ENCODE measurements around the gene SIRT2. TPM values are rescaled to one million over a fixed set of nuclear protein-coding genes. Genes with fewer than 3 reads are reported as not detected.

Gene SIRT2
- total RNA-seq, 1 experiment from 2014 or later = 15.4 TPM

DNA sequence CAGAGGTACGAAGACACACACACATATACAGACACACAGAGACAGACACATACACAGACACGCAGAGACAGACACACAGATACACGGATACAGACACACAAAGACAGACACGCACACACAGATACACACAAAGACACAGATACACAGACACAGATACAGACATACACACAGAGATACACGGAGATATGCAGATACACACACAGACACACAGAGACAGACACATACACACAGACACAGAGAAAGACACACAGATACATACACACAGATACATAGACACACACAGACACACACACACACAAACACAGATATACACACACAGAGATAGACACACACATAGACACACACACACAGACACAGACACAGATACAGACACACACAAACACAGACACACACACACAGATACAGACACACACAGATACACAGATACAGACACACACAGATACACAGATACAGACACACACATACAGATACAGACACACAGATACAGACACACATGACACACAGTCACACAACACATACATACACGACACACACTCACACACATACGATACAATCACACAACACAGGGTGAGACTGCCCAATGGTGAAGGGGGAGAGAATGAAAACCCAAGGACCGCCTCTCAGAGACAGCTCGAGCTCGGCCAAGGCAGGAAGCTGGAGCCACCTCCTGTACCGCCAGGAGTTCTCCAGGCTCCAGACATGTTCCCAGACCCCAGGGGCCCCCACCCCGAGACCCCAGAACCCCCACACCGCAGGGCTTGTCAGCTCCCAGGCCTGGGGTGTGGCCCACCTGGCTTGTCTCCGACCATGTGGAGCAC, 21.4 kb upstream of the SIRT2 start:
- ChIA-PET RAD21 (ENCODE audit: low non-redundant PET in 1 of 2, low total read pairs in 2 of 2, uncharacterized antibody in 2 of 2, unreplicated experiment in 2 of 2) (no interaction called here), CTCF (interaction anchor here (1.1 to 2.3 kb wide), 2 partner anchors 9 to 10 kb away, joined by 4 to 10 read pairs; partner anchors contain the start of genes MRPS12 and SARS2), POLR2A (no interaction called here)
- no peak overlapping the region for H2AFZ ChIP-seq (ENCODE audit: low read depth, low read length, poor library complexity, severe bottlenecking)
- H4K20me1 ChIP-seq (ENCODE audit: insufficient read depth) = no peaks in the 10 kb centered on the region
- H3K4me2 ChIP-seq (ENCODE audit: low read length) = no peak overlapping the region
- peaks cover 12 to 19% of the 10 kb centered on the region in 2 experiments for H3K36me3 ChIP-seq (ENCODE audit: control insufficient read depth in 1 of 2, insufficient read depth in 2 of 2, low read length in 2 of 2)
- DNase-seq (ENCODE audit: low read depth, low spot score) = no peak
- no peak for ATAC-seq
- H3K9ac ChIP-seq (ENCODE audit: low read length) = no peak overlapping the region
- H3K9me3 ChIP-seq (ENCODE audit: control insufficient read depth in 1 of 2, insufficient read depth in 1 of 2, low read depth in 1 of 2, low read length in 2 of 2) = no peaks in the 10 kb centered on the region
- intact Hi-C loops (cut with micrococcal nuclease) = no loop called here
- no peaks in the 10 kb centered on the region for H3K9me2 ChIP-seq (ENCODE audit: insufficient read depth)
- H3K27me3 ChIP-seq (ENCODE audit: insufficient read depth, low read length) = no peaks in the 10 kb centered on the region
- H3K4me3 ChIP-seq (replicated peaks in 1 of 2; ENCODE audit: low read depth in 1 of 2, low read length in 2 of 2) = no peak overlapping the region
- H3K27ac ChIP-seq (ENCODE audit: low read depth, low read length) = no peak overlapping the region
- H3K79me2 ChIP-seq (ENCODE audit: insufficient read depth, low read length) = no peaks in the 10 kb centered on the region
- BruUV-seq (replicated peaks) = no TSS peak
- H3K4me1 ChIP-seq (ENCODE audit: control insufficient read depth in 1 of 2, insufficient read depth in 2 of 2, low read length in 2 of 2) = no peaks in the 10 kb centered on the region
- TF ChIP-seq, protein P1, sequence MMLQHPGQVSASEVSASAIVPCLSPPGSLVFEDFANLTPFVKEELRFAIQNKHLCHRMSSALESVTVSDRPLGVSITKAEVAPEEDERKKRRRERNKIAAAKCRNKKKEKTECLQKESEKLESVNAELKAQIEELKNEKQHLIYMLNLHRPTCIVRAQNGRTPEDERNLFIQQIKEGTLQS (IDR thresholded peaks at IDR 0.05) = no peak
- TF ChIP-seq EZH2 (IDR thresholded peaks at IDR 0.05) = no peak
- no peak for TF ChIP-seq CBX3 (IDR thresholded peaks at IDR 0.05; ENCODE audit: low read depth)
- no peak for TF ChIP-seq JUND (IDR thresholded peaks at IDR 0.05)
- TF ChIP-seq, protein P2, sequence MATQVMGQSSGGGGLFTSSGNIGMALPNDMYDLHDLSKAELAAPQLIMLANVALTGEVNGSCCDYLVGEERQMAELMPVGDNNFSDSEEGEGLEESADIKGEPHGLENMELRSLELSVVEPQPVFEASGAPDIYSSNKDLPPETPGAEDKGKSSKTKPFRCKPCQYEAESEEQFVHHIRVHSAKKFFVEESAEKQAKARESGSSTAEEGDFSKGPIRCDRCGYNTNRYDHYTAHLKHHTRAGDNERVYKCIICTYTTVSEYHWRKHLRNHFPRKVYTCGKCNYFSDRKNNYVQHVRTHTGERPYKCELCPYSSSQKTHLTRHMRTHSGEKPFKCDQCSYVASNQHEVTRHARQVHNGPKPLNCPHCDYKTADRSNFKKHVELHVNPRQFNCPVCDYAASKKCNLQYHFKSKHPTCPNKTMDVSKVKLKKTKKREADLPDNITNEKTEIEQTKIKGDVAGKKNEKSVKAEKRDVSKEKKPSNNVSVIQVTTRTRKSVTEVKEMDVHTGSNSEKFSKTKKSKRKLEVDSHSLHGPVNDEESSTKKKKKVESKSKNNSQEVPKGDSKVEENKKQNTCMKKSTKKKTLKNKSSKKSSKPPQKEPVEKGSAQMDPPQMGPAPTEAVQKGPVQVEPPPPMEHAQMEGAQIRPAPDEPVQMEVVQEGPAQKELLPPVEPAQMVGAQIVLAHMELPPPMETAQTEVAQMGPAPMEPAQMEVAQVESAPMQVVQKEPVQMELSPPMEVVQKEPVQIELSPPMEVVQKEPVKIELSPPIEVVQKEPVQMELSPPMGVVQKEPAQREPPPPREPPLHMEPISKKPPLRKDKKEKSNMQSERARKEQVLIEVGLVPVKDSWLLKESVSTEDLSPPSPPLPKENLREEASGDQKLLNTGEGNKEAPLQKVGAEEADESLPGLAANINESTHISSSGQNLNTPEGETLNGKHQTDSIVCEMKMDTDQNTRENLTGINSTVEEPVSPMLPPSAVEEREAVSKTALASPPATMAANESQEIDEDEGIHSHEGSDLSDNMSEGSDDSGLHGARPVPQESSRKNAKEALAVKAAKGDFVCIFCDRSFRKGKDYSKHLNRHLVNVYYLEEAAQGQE (IDR thresholded peaks at IDR 0.05; ENCODE audit: low read depth) = no peak
- TF ChIP-seq EZH2phosphoT487 (IDR thresholded peaks at IDR 0.05; ENCODE audit: borderline replicate concordance) = no peak
- TF ChIP-seq, protein P3, sequence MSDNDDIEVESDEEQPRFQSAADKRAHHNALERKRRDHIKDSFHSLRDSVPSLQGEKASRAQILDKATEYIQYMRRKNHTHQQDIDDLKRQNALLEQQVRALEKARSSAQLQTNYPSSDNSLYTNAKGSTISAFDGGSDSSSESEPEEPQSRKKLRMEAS (IDR thresholded peaks at IDR 0.05) = no peak
- no peak for TF ChIP-seq ZNF274 (IDR thresholded peaks at IDR 0.05; ENCODE audit: low read depth, low read length)
- no peak for TF ChIP-seq YY1 (IDR thresholded peaks at IDR 0.05; ENCODE audit: extremely low read depth, insufficient replicate concordance, low read depth, low read length)
- TF ChIP-seq, protein P4, sequence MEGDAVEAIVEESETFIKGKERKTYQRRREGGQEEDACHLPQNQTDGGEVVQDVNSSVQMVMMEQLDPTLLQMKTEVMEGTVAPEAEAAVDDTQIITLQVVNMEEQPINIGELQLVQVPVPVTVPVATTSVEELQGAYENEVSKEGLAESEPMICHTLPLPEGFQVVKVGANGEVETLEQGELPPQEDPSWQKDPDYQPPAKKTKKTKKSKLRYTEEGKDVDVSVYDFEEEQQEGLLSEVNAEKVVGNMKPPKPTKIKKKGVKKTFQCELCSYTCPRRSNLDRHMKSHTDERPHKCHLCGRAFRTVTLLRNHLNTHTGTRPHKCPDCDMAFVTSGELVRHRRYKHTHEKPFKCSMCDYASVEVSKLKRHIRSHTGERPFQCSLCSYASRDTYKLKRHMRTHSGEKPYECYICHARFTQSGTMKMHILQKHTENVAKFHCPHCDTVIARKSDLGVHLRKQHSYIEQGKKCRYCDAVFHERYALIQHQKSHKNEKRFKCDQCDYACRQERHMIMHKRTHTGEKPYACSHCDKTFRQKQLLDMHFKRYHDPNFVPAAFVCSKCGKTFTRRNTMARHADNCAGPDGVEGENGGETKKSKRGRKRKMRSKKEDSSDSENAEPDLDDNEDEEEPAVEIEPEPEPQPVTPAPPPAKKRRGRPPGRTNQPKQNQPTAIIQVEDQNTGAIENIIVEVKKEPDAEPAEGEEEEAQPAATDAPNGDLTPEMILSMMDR (IDR thresholded peaks at IDR 0.05 in 2 of 3, conservative IDR thresholded peaks at IDR 0.05 in 1 of 3; ENCODE audit: borderline replicate concordance in 1 of 3, insufficient read depth in 1 of 3, low read depth in 2 of 3, low read length in 2 of 3) = no peak
- TF ChIP-seq TCF7L2 (IDR thresholded peaks at IDR 0.05; ENCODE audit: borderline replicate concordance, extremely low read depth, insufficient read depth, insufficient read length) = no peak
- no peak for TF ChIP-seq POLR2A (IDR thresholded peaks at IDR 0.05; ENCODE audit: borderline replicate concordance, extremely low read depth, insufficient read depth, insufficient read length)
- no peak for TF ChIP-seq POLR2AphosphoS5 (IDR thresholded peaks at IDR 0.05; ENCODE audit: low read depth, low read length)
- no peak for TF ChIP-seq CEBPB (IDR thresholded peaks at IDR 0.05; ENCODE audit: low read depth)
- TF ChIP-seq SP1 (IDR thresholded peaks at IDR 0.05; ENCODE audit: low read depth) = no peak
- TF ChIP-seq SRF (IDR thresholded peaks at IDR 0.05; ENCODE audit: low read depth) = no peak
- no peak for TF ChIP-seq SIN3A (IDR thresholded peaks at IDR 0.05; ENCODE audit: low read depth)
- TF ChIP-seq ELF1 (IDR thresholded peaks at IDR 0.05; ENCODE audit: borderline replicate concordance, low read depth) = no peak
- TF ChIP-seq, protein P5, sequence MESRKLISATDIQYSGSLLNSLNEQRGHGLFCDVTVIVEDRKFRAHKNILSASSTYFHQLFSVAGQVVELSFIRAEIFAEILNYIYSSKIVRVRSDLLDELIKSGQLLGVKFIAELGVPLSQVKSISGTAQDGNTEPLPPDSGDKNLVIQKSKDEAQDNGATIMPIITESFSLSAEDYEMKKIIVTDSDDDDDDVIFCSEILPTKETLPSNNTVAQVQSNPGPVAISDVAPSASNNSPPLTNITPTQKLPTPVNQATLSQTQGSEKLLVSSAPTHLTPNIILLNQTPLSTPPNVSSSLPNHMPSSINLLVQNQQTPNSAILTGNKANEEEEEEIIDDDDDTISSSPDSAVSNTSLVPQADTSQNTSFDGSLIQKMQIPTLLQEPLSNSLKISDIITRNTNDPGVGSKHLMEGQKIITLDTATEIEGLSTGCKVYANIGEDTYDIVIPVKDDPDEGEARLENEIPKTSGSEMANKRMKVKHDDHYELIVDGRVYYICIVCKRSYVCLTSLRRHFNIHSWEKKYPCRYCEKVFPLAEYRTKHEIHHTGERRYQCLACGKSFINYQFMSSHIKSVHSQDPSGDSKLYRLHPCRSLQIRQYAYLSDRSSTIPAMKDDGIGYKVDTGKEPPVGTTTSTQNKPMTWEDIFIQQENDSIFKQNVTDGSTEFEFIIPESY (IDR thresholded peaks at IDR 0.05; ENCODE audit: extremely low read depth, insufficient replicate concordance, low read length) = no peak

Measured in HCT116 (cell line).